Fibroblast of lung (primary cell): Measurements from ENCODE around the gene C2orf49. TPM values are rescaled to one million over a fixed set of nuclear protein-coding genes. Genes with fewer than 3 reads are reported as not detected.

Source experiments
- DNase-seq, 2 donors: peaks; one replicate each; pipeline versions ENCODE4 v3.0.0 to v3.0.0-alpha.2; 2010; ENCODE audit warnings: low read depth in 2 of 2
- H2AFZ ChIP-seq: 2 replicates; pipeline ENCODE4 v1.5.1; 2012; ENCODE audit warnings: low read length, control low read depth, inconsistent platforms
- H3K27ac ChIP-seq: 2 replicates; pipeline ENCODE4 v1.5.1; 2011; ENCODE audit warnings: low read length, control low read depth; ENCODE audit not compliant: insufficient read depth
- H3K27me3 ChIP-seq: 2 replicates; pipeline ENCODE4 v1.5.1; 2011; ENCODE audit warnings: mild to moderate bottlenecking, low read length; ENCODE audit not compliant: control insufficient read depth, insufficient read depth
- H3K36me3 ChIP-seq: 2 replicates; pipeline ENCODE4 v1.5.1; 2011; ENCODE audit warnings: low read length; ENCODE audit not compliant: control insufficient read depth, insufficient read depth
- H3K4me1 ChIP-seq: 2 replicates; pipeline ENCODE4 v1.5.1; 2011; ENCODE audit warnings: low read length; ENCODE audit not compliant: control insufficient read depth, insufficient read depth; ENCODE audit errors: extremely low read depth
- H3K4me2 ChIP-seq: 2 replicates; pipeline ENCODE4 v1.5.1; 2011; ENCODE audit warnings: low read length, control low read depth; ENCODE audit not compliant: insufficient read depth; ENCODE audit errors: extremely low read depth
- H3K4me3 ChIP-seq, 4 experiments: fragments of 200-600 bp in 1 of 4; sonication (generic) in 1 of 4; replicated peaks in 1 of 4; 2 replicates each; pipeline ENCODE4 v1.5.1; 2011 to 2016; ENCODE audit warnings: low read length in 4 of 4, low read depth in 3 of 4, mild to moderate bottlenecking in 3 of 4, control low read depth in 2 of 4, inconsistent platforms in 1 of 4, mixed read lengths in 1 of 4; ENCODE audit not compliant: insufficient read depth in 1 of 4; ENCODE audit errors: control extremely low read depth in 1 of 4
- H3K79me2 ChIP-seq: 2 replicates; pipeline ENCODE4 v1.5.1; 2012; ENCODE audit warnings: mild to moderate bottlenecking, low read length, inconsistent platforms; ENCODE audit not compliant: control insufficient read depth, insufficient read depth
- H3K9ac ChIP-seq: 2 replicates; pipeline ENCODE4 v1.5.1; 2011; ENCODE audit warnings: mild to moderate bottlenecking, low read length, control low read depth; ENCODE audit not compliant: insufficient read depth
- H3K9me3 ChIP-seq: 2 replicates; pipeline ENCODE4 v1.5.1; 2012; ENCODE audit warnings: low read depth, low read length; ENCODE audit not compliant: control insufficient read depth, insufficient read depth
- H4K20me1 ChIP-seq: 2 replicates; pipeline ENCODE4 v1.5.1; 2011; ENCODE audit warnings: low read length; ENCODE audit not compliant: control insufficient read depth, insufficient read depth; ENCODE audit errors: extremely low read depth
- CTCF ChIP-seq, 2 donors: IDR thresholded peaks in 1 of 2; conservative IDR thresholded peaks in 1 of 2; 1 replicate in 1 of 2; 2 replicates in 1 of 2; pipeline ENCODE4 v1.5.1; 2011 to 2012; ENCODE audit warnings: low read length in 2 of 2, control low read depth in 1 of 2, inconsistent platforms in 1 of 2, low read depth in 1 of 2, mild to moderate bottlenecking in 1 of 2
- EZH2 ChIP-seq: IDR thresholded peaks from 2 replicates; pipeline ENCODE4 v1.5.1; 2012; ENCODE audit warnings: low read length, control low read depth, mild to moderate bottlenecking; ENCODE audit errors: missing control alignments
- polyA plus RNA-seq, 2 donors: library from polyadenylated mRNA; depleted of rRNA in 1 of 2; stranded (reverse) in 1 of 2; unstranded in 1 of 2; fragments of >200 nt; gene quantifications; 2 replicates each; pipeline ENCODE4 v1.2.1, GENCODE V29; 2011 to 2012; ENCODE audit warnings: missing spikeins in 1 of 2
- total RNA-seq: library from RNA; depleted of rRNA; stranded (reverse); fragments of >200 nt; gene quantifications from 2 replicates; pipeline ENCODE4 v1.2.1, GENCODE V29; 2014

C2orf49 gene
- total and polyA plus RNA-seq, 2 donors (not counting 1 experiment from before 2014, with no cell fraction given) = 20.9 to 28.4 TPM

GRCh38 chr2:105327690-105328089, 9.7 kb upstream of the C2orf49 start:
- Histone ChIP-seq H3K36me3 (no peaks in the 10 kb centered on the region), H3K4me2 (no peak overlapping the region), H2AFZ (no peak overlapping the region), H3K9me3 (no peaks in the 10 kb centered on the region), H3K27me3 (no peaks in the 10 kb centered on the region), H4K20me1 (no peaks in the 10 kb centered on the region), H3K4me3 (no peak overlapping the region), H3K4me1 (peaks cover 16% of the 10 kb centered on the region), H3K27ac (no peak overlapping the region), H3K9ac (no peak overlapping the region), H3K79me2 (peaks cover 30% of the 10 kb centered on the region)
- DNase-seq = no peak
- TF ChIP-seq CTCF (conservative IDR thresholded peaks at IDR 0.05 in 1 of 2, IDR thresholded peaks at IDR 0.05 in 1 of 2; ENCODE audit: low read depth in 1 of 2, low read length in 2 of 2) (no peak), EZH2 (no peak)

- Histone ChIP-seq H3K9me3 (no peaks in the 10 kb centered on the region), H3K9ac (peak overlapping the region; percentile 36), H3K27me3 (no peaks in the 10 kb centered on the region), H3K79me2 (peaks cover 25% of the 10 kb centered on the region), H3K27ac (peak overlapping the region; percentile 55), H3K4me1 (peaks cover 16% of the 10 kb centered on the region), H4K20me1 (no peaks in the 10 kb centered on the region), H3K4me2 (peak overlapping the region; percentile 97), H2AFZ (peak overlapping the region; percentile 75), H3K36me3 (no peaks in the 10 kb centered on the region), H3K4me3 (peak overlapping the region; percentile 44 to 93 (median 68))
- peak; percentile 26 to 46 for DNase-seq
- TF ChIP-seq CTCF (conservative IDR thresholded peaks at IDR 0.05 in 1 of 2, IDR thresholded peaks at IDR 0.05 in 1 of 2; ENCODE audit: low read depth in 1 of 2, low read length in 2 of 2) (no peak), EZH2 (no peak)
Measured at GRCh38 chr2:105328281-105329196, 8.8 kb upstream of the C2orf49 start.

GRCh38 chr2:105329197-105329554, 8.2 kb upstream of the C2orf49 start:
- Histone ChIP-seq H3K36me3 (no peaks in the 10 kb centered on the region), H3K27ac (peak overlapping the region; percentile 55), H2AFZ (peak overlapping the region; percentile 75), H3K4me1 (peaks cover 16% of the 10 kb centered on the region), H3K4me3 (peak overlapping the region; percentile 44 to 93 (median 68)), H3K9ac (peak overlapping the region; percentile 36), H3K27me3 (no peaks in the 10 kb centered on the region), H3K4me2 (peak overlapping the region; percentile 97), H3K9me3 (no peaks in the 10 kb centered on the region), H3K79me2 (peaks cover 25% of the 10 kb centered on the region), H4K20me1 (no peaks in the 10 kb centered on the region)
- TF ChIP-seq EZH2 (no peak), CTCF (conservative IDR thresholded peaks at IDR 0.05 in 1 of 2, IDR thresholded peaks at IDR 0.05 in 1 of 2; ENCODE audit: low read depth in 1 of 2, low read length in 2 of 2) (no peak)
- DNase-seq = no peak
